Lower leg skin (tissue), 3 donors: ENCODE data around the gene CENPB.

Experiments
- POLR2A ChIP-seq, 2 donors: fragments of 450-650 bp; IDR thresholded peaks; one replicate each; pipeline ENCODE4 v1.6.1; 2016 to 2017; ENCODE audit warnings: antibody characterized with exemption in 2 of 2, mild to moderate bottlenecking in 1 of 2, moderate library complexity in 1 of 2
- TF ChIP-seq, protein P1 (sequence below), 3 donors: fragments of 450-650 bp; IDR thresholded peaks; one replicate each; pipeline ENCODE4 v1.5.1; 2016; ENCODE audit warnings: antibody characterized with exemption in 3 of 3, mild to moderate bottlenecking in 3 of 3, moderate library complexity in 2 of 3

- TF ChIP-seq POLR2A (IDR thresholded peaks at IDR 0.05), result no peak
- TF ChIP-seq, protein P1, sequence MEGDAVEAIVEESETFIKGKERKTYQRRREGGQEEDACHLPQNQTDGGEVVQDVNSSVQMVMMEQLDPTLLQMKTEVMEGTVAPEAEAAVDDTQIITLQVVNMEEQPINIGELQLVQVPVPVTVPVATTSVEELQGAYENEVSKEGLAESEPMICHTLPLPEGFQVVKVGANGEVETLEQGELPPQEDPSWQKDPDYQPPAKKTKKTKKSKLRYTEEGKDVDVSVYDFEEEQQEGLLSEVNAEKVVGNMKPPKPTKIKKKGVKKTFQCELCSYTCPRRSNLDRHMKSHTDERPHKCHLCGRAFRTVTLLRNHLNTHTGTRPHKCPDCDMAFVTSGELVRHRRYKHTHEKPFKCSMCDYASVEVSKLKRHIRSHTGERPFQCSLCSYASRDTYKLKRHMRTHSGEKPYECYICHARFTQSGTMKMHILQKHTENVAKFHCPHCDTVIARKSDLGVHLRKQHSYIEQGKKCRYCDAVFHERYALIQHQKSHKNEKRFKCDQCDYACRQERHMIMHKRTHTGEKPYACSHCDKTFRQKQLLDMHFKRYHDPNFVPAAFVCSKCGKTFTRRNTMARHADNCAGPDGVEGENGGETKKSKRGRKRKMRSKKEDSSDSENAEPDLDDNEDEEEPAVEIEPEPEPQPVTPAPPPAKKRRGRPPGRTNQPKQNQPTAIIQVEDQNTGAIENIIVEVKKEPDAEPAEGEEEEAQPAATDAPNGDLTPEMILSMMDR (IDR thresholded peaks at IDR 0.05), result no peak
Observed at GRCh38 chr20:3755814-3756480, 30.6 kb downstream of the CENPB start.
